AG10803 (cell line): Measurements from ENCODE around the gene ARID3C.

Experiments
- DNase-seq: peaks from one replicate; pipeline ENCODE4 v3.0.0; 2010; ENCODE audit warnings: low read depth
- H3K4me3 ChIP-seq: 2 replicates; pipeline ENCODE4 v1.5.1; 2011; ENCODE audit warnings: mild to moderate bottlenecking, low read length, control low read depth
- CTCF ChIP-seq: conservative IDR thresholded peaks from 2 replicates; pipeline ENCODE4 v1.5.1; 2011; ENCODE audit warnings: mild to moderate bottlenecking, low read length, control low read depth, inconsistent platforms

The ARID3C gene

GRCh38 chr9:34634551-34635248 lies 5.8 kb upstream of the ARID3C start:
- no peak overlapping the region for H3K4me3 ChIP-seq
- TF ChIP-seq CTCF: no peak
- DNase-seq: no peak

- no peak overlapping the region for H3K4me3 ChIP-seq
- peak; percentile 62 for DNase-seq
Observed at GRCh38 chr9:34633851-34634550, 5.1 kb upstream of the ARID3C start.

GRCh38 chr9:34633166-34633565 lies 4.3 kb upstream of the ARID3C start:
- no peak for TF ChIP-seq CTCF

More at GRCh38 chr9:34633851-34634550, 5.1 kb upstream of the ARID3C start:
- peak; percentile 87 for TF ChIP-seq CTCF

GRCh38 chr9:34630402-34631154 lies 1.7 kb upstream of the ARID3C start:
- no peak for DNase-seq
- TF ChIP-seq CTCF: no peak
- H3K4me3 ChIP-seq: no peak overlapping the region

More at GRCh38 chr9:34633166-34633565, 4.3 kb upstream of the ARID3C start:
- DNase-seq: no peak
- H3K4me3 ChIP-seq: no peak overlapping the region

GRCh38 chr9:34629491-34629808 lies 584 bp upstream of the ARID3C start:
- no peak overlapping the region for H3K4me3 ChIP-seq
- no peak for DNase-seq
- no peak for TF ChIP-seq CTCF

- peak overlapping the region; percentile 15 for H3K4me3 ChIP-seq
- DNase-seq: no peak
- TF ChIP-seq CTCF: no peak
Observed at GRCh38 chr9:34627716-34628655, 880 bp downstream of the ARID3C start.
